Astrocyte of the spinal cord (primary cell): ENCODE data around the gene LRRC19.

Source experiments
- DNase-seq: peaks from one replicate; pipeline ENCODE4 v3.0.0; 2011; ENCODE audit warnings: low read depth, low spot score
- H3K4me3 ChIP-seq: 2 replicates; pipeline ENCODE4 v1.5.1; 2011; ENCODE audit warnings: low read depth, mild to moderate bottlenecking, low read length, moderate library complexity
- CTCF ChIP-seq: IDR thresholded peaks from 2 replicates; pipeline ENCODE4 v1.5.1; 2012; ENCODE audit warnings: low read depth, mild to moderate bottlenecking, low read length, inconsistent platforms
- in situ Hi-C: cut with HindIII; loops from 2 replicates; pipeline ENCODE4 v1.10.0; 2017; ENCODE audit warnings: low sequenced_read_pairs

The LRRC19 gene

GRCh38 chr9:26971721-26972120 is 33.8 kb downstream of the LRRC19 start:
- no peak for TF ChIP-seq CTCF
- no peak overlapping the region for H3K4me3 ChIP-seq
- DNase-seq: no peak
- in situ Hi-C loops: no loop called here

GRCh38 chr9:26956860-26957233 is 48.6 kb downstream of the LRRC19 start:
- peak overlapping the region; percentile 65 for H3K4me3 ChIP-seq
- in situ Hi-C loops: no loop called here
- no peak for DNase-seq
- no peak for TF ChIP-seq CTCF

GRCh38 chr9:26955921-26956859 is 49.3 kb downstream of the LRRC19 start, which contains the start of gene IFT74:
TSS of gene IFT74 (plus strand) at chr9:26956412. CDS start at chr9:26961968, 5,556 bp downstream.
- no peak for TF ChIP-seq CTCF
- peak; percentile 98 for DNase-seq
- H3K4me3 ChIP-seq: peak within 1 kb of the TSS; percentile 65
- in situ Hi-C loops: no loop called here

- DNase-seq: no peak
- in situ Hi-C loops: no loop called here
- TF ChIP-seq CTCF: no peak
- H3K4me3 ChIP-seq: peak overlapping the region; percentile 65
Measured at GRCh38 chr9:26955222-26955903, 50.1 kb downstream of the LRRC19 start.

GRCh38 chr9:26954050-26954508 is 51.4 kb downstream of the LRRC19 start:
- no peak for TF ChIP-seq CTCF
- no peak for DNase-seq
- in situ Hi-C loops: no loop called here
- no peak overlapping the region for H3K4me3 ChIP-seq

GRCh38 chr9:26951794-26952193 is 53.7 kb downstream of the LRRC19 start:
- no peak for DNase-seq
- in situ Hi-C loops: no loop called here
- H3K4me3 ChIP-seq: no peak overlapping the region
- TF ChIP-seq CTCF: no peak
